Measurements from ENCODE around the gene BEX4. TPM values are rescaled to one million over a fixed set of nuclear protein-coding genes. Genes with fewer than 3 reads are reported as not detected.

Gene BEX4
- total RNA-seq, 4 donors from 2014 or later: 51.2 to 81.7 (median 60.0) TPM

DNA sequence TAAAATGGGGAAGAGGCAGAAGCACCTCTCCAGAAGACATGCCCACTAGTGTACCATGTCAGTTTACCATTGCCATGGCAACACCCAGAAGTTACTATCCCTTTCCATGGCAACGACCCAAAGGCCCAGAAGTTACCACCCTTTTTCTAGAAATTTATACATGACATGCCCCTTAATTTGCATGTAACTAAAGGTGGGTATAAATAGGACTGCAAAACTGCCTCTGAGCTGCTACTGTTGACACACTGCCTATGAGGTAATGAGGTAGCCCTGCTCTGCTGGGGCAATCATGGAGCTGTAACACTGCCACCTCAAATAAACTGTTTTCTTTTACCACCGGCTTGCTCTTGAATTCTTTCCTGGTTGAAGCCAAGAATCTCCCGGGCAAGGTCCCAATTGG is 13.9 kb upstream of the BEX4 start:
- H3K27me3 ChIP-seq: no peaks in the 10 kb centered on the region
- no peaks in the 10 kb centered on the region for H3K4me1 ChIP-seq
- no peaks in the 10 kb centered on the region for H3K36me3 ChIP-seq
- H3K4me3 ChIP-seq: no peak overlapping the region
- no peak for TF ChIP-seq POLR2A (IDR thresholded peaks at IDR 0.05)
- TF ChIP-seq, protein P1, sequence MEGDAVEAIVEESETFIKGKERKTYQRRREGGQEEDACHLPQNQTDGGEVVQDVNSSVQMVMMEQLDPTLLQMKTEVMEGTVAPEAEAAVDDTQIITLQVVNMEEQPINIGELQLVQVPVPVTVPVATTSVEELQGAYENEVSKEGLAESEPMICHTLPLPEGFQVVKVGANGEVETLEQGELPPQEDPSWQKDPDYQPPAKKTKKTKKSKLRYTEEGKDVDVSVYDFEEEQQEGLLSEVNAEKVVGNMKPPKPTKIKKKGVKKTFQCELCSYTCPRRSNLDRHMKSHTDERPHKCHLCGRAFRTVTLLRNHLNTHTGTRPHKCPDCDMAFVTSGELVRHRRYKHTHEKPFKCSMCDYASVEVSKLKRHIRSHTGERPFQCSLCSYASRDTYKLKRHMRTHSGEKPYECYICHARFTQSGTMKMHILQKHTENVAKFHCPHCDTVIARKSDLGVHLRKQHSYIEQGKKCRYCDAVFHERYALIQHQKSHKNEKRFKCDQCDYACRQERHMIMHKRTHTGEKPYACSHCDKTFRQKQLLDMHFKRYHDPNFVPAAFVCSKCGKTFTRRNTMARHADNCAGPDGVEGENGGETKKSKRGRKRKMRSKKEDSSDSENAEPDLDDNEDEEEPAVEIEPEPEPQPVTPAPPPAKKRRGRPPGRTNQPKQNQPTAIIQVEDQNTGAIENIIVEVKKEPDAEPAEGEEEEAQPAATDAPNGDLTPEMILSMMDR (IDR thresholded peaks at IDR 0.05): no peak
- no peak for TF ChIP-seq EP300 (IDR thresholded peaks at IDR 0.05)
- no peak for TF ChIP-seq POLR2AphosphoS5 (IDR thresholded peaks at IDR 0.05)
- H3K27ac ChIP-seq: no peak overlapping the region
- no peak for ATAC-seq
- WGBS, 2 donors (ENCODE audit: low coverage in 1 of 2): 55 to 60% methylated on average over 2 to 3 of the region's 3 CpGs
- no peaks in the 10 kb centered on the region for H3K9me3 ChIP-seq

DNA sequence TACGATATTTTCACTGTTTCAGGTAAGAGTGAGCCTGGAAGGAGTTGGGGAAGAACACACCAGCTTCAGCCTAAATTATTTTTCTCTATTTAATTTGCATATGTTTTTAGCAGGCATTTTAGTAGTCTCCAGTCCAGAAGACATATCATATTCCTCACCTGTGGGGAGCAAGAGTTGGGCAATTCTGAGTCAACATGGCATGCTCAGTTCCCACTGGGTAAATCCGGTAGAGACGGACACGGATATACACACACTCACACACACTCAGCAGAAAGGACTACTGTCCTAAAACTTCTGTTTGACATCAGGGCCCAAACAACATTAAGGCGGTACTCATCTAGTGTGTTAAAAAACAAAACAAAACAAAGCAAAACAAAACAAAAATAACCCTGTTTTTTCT is 4.9 kb upstream of the BEX4 start:
- H3K36me3 ChIP-seq: no peaks in the 10 kb centered on the region
- no peaks in the 10 kb centered on the region for H3K4me1 ChIP-seq
- no peaks in the 10 kb centered on the region for H3K27me3 ChIP-seq
- no peak overlapping the region for H3K4me3 ChIP-seq
- WGBS, 2 donors (ENCODE audit: low coverage in 1 of 2): 89 to 100% methylated on average over 1 to 5 of the region's 5 CpGs
- TF ChIP-seq POLR2A (IDR thresholded peaks at IDR 0.05) (no peak), POLR2AphosphoS5 (IDR thresholded peaks at IDR 0.05) (no peak)
- TF ChIP-seq, protein P1 (IDR thresholded peaks at IDR 0.05): no peak
- H3K9me3 ChIP-seq: no peaks in the 10 kb centered on the region
- no peak overlapping the region for H3K27ac ChIP-seq
- ATAC-seq: no peak

GRCh38 chrX:103211012-103211715 is 3.7 kb upstream of the BEX4 start:
- H3K27ac ChIP-seq: no peak overlapping the region
- no peak overlapping the region for H3K4me3 ChIP-seq
- no peaks in the 10 kb centered on the region for H3K4me1 ChIP-seq
- H3K9me3 ChIP-seq: no peaks in the 10 kb centered on the region
- no peak for TF ChIP-seq POLR2AphosphoS5 (IDR thresholded peaks at IDR 0.05)
- TF ChIP-seq, protein P1 (IDR thresholded peaks at IDR 0.05): peak in 2 of 4 experiments; percentile 9 to 60
- TF ChIP-seq EP300 (IDR thresholded peaks at IDR 0.05): no peak
- no peak for ATAC-seq
- H3K27me3 ChIP-seq: no peaks in the 10 kb centered on the region
- H3K36me3 ChIP-seq: no peaks in the 10 kb centered on the region
- WGBS, 2 donors (ENCODE audit: low coverage in 1 of 2): 6 to 17% methylated on average over 4 to 5 of the region's 7 CpGs

DNA sequence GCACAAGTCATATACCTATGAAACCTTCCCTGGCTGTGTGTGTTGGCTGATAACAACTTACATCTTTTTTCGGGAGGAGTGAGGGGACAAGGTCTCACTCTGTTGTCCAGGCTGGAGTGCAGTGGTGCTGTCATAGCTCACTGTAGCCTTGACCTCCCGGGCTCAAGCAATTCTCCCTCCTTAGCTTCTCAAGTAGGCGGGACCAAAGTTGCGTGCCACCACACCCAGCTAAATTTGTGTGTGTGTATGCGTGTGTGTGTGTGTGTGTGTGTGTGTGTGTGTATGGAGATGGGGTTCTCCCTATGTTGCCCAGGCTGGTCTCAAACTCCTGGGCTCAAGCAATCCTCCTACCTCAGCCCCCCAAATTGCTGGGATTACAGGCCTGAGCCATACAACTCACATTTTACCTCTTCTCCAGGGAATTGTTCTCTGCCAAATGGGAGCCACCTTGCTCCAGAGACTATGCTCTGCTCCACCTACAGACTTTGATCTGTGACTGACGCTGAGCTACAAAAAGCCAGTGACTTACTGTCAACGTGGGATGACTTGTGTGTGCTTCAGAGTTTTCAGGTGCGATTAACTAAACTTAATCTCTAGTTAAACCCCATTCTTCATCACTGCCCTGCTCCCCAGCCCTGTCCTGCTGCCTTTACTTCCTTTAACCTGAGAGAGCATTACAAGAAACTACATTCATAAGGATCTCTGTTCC is 2.0 kb upstream of the BEX4 start:
- Histone ChIP-seq H3K36me3 (no peaks in the 10 kb centered on the region), H3K27me3 (no peaks in the 10 kb centered on the region), H3K4me1 (no peaks in the 10 kb centered on the region), H3K9me3 (no peaks in the 10 kb centered on the region), H3K4me3 (no peak overlapping the region), H3K27ac (no peak overlapping the region)
- no peak for TF ChIP-seq POLR2A (IDR thresholded peaks at IDR 0.05)
- TF ChIP-seq, protein P1 (IDR thresholded peaks at IDR 0.05): no peak
- ATAC-seq: no peak
- 81% methylated on average over 4 of the region's 8 CpGs; no CpG with 5 or more reads in 1 of the 2 donors for WGBS, 2 donors (ENCODE audit: low coverage in 1 of 2)
